Measurements from ENCODE around the gene LTBP4.
"Not testable (repeated sequence)": the region's sequence is repeated elsewhere in the genome, so short reads cannot be mapped to it uniquely, and the experiment has no call there.

LTBP4 gene, protein sequence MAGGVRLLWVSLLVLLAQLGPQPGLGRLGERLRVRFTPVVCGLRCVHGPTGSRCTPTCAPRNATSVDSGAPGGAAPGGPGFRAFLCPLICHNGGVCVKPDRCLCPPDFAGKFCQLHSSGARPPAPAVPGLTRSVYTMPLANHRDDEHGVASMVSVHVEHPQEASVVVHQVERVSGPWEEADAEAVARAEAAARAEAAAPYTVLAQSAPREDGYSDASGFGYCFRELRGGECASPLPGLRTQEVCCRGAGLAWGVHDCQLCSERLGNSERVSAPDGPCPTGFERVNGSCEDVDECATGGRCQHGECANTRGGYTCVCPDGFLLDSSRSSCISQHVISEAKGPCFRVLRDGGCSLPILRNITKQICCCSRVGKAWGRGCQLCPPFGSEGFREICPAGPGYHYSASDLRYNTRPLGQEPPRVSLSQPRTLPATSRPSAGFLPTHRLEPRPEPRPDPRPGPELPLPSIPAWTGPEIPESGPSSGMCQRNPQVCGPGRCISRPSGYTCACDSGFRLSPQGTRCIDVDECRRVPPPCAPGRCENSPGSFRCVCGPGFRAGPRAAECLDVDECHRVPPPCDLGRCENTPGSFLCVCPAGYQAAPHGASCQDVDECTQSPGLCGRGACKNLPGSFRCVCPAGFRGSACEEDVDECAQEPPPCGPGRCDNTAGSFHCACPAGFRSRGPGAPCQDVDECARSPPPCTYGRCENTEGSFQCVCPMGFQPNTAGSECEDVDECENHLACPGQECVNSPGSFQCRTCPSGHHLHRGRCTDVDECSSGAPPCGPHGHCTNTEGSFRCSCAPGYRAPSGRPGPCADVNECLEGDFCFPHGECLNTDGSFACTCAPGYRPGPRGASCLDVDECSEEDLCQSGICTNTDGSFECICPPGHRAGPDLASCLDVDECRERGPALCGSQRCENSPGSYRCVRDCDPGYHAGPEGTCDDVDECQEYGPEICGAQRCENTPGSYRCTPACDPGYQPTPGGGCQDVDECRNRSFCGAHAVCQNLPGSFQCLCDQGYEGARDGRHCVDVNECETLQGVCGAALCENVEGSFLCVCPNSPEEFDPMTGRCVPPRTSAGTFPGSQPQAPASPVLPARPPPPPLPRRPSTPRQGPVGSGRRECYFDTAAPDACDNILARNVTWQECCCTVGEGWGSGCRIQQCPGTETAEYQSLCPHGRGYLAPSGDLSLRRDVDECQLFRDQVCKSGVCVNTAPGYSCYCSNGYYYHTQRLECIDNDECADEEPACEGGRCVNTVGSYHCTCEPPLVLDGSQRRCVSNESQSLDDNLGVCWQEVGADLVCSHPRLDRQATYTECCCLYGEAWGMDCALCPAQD (N-terminal part only)

DNA sequence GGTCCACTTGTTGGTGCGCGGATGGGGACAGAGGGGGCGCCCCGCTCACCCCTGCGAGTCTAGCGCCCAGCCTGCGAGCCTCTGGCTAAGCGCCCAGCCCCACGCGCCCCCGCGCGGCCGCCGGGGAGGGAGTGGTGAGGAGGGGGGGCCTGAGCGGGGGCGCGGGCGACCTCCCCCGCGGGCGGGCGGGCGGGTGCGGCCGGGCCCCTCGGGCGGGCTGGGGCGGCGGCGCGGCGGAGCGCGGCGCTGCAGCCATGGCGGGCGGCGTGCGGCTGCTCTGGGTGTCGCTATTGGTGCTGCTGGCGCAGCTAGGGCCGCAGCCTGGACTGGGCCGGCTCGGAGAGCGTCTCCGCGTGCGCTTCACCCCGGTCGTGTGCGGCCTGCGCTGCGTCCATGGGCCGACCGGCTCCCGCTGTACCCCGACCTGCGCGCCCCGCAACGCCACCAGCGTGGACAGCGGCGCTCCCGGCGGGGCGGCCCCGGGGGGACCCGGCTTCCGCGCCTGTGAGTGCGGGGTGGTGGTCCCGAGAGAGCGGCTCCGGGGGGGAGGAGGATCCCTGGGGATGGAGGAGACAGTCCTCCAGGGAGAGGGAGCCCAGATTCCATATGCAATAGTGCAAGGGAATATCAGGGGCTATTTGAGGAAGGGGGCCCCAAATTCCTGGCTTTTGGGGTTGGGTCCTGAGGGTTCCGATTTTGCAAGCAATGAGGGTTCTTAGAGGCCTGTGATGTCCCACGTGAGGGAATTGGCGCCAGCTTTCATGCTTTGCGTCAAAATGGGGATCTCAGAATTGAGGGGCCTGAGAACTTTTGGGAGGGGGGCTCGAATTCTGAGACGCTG, at the start of gene LTBP4:
Gene LTBP4 (plus strand): TSS at position 236 of the 841 bp plus-strand sequence. CDS start 19 bp downstream, at position 255.
- DNase-seq = no peak

DNA sequence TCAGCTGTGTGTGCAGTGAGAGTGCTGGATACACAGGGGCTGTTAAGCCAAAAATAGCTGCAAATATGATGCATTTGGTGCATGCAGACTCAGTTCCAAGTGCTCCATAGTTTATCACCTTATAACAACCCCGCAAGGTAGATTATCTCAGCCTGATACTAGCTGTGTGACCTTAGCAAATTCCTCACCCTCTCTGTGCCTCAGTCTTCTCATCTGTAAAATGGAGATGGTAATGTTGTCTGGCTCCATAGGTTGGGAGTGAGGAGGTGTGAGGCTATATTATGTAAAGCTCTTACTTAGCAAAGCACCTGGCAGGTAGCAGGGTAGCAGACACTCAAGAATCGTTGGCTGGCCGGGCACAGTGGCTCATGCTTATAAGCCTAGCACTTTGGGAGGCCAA, 48.3 kb upstream of the LTBP4 start:
- DNase-seq = no peak

DNA sequence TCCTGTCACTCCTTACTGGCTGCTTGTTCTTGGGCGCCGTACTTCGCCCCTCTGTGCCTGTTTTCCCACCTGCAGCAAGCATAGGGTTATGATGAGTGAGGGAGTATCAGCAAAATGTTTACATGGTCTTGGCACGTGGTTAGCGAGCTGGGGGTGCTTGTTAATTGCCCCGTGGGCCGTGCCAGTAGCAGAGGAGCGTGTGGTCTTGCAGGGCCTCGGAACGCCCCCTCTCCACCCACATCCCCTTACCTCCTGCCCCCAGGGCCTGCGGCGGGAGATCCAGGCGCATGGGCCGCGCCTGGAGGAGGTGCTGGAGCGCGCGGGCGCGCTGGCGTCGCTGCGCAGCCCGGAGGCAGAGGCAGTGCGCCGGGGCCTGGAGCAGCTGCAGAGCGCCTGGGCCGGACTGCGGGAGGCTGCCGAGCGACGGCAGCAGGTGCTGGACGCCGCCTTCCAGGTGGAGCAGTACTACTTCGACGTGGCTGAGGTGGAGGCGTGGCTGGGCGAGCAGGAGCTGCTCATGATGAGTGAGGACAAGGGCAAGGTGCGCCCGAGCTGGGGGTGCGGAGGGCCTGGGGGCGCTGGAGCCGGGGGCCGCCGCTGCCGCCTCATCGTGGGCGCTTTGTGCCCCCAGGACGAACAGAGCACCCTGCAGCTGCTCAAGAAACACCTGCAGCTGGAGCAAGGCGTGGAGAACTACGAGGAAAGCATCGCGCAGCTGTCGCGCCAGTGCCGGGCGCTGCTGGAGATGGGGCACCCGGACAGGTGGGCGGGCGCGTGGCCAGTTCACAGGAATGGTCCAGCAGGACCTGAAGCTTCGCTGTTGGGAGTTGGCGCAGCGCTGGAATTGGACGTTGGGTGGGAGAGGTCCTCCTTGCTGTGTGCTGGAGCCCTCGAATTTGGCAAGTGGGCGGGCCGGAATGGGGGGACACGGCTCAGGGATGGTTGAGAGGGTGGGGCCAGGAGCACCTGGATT, 47.0 kb upstream of the LTBP4 start:
- no peak for DNase-seq

DNA sequence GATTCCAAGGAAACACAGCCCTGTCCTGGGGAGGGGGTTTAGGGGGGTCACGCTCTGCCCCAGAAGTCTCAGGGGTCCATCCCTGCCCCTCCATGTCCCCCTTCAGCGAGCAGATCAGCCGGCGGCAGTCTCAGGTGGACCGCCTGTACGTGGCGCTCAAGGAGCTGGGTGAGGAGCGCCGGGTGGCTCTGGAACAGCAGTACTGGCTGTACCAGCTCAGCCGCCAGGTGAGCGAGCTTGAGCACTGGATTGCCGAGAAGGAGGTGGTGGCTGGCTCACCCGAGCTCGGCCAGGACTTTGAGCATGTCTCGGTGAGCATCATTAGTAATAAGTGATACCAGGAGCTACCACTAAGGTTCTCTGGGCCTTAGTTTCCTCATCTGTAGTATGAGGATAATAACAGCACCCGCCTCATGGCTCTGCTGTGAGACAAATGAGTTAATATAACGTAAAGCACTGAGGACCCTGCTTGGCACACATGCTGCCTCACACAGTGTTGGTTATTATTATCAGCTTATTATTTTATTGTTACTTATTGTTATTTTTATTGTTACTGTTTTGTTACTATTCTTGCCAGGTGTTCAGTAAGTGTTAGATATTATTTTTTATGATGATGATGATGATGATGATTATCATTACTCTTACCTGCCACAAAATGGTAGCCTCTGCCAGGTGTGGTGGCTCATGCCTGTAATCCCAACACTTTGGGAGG, 45.0 kb upstream of the LTBP4 start:
- DNase-seq = no peak

DNA sequence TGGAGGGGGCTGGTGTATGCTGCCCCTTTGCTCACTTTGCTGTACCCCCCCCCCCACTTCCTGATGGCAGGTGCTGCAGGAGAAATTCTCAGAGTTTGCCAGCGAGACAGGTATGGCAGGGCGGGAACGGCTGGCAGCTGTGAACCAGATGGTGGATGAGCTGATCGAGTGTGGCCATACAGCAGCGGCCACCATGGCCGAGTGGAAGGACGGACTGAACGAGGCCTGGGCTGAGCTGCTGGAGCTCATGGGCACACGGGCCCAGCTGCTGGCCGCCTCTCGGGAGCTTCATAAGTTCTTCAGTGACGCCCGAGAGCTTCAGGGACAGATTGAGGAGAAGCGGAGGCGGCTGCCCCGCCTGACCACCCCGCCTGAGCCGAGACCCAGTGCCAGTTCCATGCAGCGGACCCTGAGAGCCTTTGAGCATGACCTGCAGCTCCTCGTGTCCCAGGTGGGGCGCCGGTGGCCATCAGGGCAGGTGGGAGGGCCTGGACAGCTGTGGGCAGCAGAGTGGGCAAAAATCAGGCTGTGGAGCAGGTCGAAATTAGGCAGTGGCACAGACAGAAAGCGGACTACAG, 44.1 kb upstream of the LTBP4 start:
- no peak for DNase-seq

DNA sequence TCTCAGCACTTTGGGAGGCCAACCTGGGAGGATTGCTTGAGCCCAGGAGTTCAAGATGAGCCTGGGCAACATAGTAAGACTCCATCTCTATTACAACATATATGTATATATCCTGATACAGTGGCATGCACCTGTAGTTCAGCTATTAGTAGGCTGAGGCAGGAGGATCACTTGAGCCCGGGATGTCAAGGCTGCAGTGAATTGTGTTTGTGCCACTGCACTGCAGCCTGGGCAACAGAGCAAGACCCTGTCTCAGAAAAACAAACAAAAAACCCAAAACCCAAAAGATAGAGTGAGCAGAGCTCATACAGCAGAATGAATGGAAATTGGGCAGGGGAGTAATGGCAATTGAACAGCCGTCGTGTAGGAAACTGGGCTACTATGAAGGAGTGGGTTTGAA, 41.8 kb upstream of the LTBP4 start:
- DNase-seq = no peak

DNA sequence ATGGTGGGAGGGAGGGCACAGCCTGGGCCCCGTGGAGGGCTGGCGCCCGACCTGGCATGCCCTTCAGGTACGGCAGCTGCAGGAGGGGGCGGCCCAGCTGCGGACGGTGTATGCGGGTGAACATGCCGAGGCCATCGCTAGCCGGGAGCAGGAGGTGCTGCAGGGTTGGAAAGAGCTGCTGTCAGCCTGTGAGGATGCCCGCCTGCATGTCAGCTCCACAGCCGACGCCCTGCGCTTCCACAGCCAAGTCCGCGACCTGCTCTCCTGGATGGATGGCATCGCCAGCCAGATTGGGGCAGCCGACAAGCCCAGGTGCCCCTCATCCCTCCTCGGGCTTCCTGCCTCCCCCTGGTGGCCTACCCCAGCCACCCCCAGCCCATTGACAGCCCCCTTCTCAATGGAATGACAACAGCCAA, 41.1 kb upstream of the LTBP4 start:
- DNase-seq = no peak

DNA sequence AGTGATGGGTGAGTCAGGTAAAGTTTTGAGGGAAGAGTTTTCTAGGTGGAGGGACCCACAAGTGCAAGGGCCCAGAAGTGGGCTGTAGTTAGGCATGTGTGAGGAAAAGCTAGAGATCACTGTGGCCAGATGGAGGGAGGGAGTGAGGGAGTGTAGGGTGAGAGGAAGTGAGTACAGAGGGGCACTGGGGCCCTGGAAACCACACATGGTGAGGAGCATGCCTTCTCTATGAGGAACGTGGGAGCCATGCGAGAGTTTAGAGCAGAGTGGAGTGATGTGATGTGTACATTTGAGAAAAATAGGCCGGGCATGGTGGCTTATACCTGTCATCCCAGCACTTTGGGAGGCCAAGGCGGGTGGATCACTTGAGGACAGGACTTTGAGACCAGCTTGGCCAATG, 39.2 kb upstream of the LTBP4 start:
- no peak for DNase-seq

DNA sequence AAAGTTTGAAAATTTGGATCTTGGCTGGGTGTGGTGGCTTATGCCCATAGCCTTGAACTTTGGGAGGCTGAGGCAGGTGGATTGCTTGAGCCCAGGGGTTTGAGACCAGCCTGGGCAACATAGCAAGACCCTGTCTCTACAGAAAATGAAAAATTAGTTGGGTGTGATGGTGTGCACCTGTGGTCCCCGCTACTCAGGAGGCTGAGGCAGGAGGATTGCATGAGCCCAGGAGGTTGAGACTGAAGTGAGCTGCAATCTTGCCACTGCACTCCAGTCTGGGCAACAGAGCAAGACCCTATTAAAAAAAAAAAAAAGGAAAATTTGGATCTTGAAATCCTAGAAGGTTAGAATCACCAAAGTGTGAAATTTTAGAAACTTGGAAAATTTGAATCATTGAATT, 36.6 kb upstream of the LTBP4 start:
- DNase-seq = not testable (repeated sequence)

DNA sequence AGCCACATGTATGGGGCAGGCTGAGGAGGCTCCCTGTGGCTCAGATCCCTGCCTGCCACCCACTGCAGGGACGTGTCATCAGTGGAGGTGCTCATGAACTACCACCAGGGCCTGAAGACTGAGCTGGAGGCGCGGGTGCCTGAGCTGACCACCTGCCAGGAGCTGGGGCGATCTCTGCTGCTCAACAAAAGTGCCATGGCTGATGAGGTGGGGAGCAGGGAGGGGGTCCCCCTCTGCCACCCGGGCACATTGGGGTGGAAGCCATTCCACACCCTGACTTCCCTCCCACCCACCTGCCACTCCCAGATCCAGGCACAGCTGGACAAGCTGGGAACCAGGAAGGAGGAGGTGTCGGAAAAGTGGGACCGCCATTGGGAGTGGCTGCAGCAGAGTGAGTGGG, 35.8 kb upstream of the LTBP4 start:
- no peak for DNase-seq

DNA sequence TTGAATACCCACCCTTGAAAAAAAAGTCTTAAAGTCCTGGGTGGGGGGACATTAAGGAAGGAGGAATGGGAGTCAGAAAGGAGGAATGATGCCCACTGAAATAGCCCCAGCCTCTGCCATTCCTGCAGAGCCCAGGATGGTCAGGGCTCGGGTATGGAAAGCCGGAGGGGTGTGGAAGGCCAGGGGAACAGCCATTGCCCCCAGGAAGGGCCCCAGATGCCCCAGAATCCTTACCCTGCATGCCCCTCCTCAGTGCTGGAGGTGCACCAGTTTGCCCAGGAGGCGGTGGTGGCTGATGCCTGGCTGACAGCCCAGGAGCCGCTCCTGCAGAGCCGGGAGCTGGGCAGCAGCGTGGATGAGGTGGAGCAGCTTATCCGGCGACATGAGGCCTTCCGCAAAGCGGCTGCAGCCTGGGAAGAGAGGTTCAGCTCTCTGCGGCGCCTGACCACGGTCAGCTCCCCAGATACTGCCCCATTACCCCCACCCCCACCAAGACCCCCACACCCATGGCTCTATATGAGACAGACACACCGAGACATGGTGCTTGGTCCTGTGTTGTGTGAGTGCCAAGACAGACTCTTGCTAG, 35.2 kb upstream of the LTBP4 start:
- no peak for DNase-seq

DNA sequence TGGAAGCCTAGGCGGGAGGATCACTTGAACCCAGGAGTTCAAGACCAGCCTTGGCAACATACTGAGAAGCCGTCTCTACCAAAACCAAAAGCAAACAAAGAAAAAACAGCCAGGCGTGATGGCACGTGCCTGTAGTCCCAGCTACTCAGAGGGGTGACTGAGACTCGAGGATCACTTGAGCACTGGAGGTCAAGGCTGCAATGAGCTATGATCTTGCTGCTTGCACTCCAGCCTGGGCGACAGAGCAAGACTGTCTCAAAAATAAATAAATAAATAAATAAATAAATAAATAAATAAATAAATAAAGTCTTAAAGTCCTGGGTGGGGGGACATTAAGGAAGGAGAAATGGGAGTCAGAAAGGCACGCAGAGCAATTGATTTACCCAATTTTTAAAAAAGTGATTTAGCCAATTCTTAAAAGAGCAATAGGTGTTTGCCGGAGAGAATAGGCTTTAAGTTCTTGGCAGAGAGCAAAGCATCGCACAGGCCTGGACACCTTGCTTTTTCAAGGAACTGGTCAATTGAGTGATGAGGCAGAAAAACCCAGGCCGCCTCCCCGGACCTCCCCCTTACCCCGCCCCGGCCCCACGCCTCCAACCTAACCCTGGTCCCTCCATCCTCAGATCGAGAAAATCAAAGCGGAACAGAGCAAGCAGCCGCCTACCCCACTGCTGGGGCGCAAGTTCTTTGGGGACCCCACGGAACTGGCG, 34.0 kb upstream of the LTBP4 start:
- no peak for DNase-seq

DNA sequence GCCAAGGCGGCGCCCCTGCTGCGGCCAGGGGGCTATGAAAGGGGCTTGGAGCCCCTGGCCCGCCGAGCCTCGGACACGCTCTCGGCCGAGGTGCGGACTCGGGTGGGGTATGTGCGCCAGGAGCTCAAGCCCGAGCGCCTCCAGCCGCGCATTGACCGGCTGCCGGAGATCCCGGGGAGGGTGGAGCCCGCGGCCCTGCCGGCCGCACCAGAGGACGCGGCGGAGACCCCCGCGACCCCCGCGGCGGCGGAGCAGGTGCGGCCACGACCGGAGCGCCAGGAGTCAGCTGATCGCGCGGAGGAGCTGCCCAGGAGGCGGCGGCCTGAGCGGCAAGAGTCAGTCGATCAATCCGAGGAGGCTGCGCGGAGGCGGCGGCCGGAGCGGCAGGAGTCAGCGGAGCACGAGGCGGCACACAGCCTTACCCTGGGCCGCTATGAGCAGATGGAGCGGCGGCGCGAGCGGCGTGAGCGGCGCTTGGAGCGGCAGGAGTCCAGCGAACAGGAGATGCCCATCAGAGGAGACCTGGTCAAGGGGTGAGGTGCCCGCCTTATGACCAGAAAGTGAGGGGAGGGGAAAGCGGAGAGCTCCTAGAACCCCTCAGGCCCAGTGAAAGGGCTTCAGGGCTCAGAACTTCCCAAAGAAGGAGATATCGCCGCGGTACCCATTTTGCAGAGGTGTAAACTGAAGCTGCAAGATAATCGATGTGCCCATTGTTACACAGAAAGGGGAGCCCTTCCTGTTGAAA, 33.2 kb upstream of the LTBP4 start:
- no peak for DNase-seq

DNA sequence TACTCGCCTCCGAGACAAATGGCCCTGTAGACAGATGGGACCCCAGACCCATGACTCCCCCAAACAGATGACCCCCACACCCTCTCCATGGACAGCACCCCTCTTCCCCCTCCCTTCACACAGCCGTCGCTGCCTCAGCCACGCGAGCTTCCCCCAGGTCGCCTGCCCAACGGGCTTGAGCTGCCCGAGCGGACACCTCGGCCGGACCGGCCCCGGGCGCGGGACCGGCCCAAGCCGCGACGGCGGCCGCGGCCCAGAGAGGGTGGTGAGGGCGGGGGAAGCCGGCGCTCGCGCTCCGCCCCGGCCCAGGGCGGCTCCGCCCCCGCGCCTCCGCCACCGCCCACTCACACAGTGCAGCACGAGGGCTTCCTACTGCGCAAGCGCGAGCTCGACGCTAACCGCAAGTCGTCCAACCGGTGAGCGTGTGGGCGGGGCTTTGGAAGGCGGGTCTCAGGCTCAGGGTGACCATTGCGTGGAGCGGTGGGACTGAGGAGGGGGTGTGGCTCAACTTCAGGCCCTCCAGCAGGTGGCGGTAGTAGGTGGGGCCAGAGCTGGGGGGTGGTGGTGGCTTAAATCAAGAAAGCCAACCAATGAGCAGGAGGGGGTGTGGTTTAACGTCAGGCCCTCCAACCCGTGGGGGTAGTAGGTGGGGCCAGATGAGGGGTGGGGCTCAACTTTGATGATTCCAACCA, 30.7 kb upstream of the LTBP4 start:
- DNase-seq = peak; percentile 94

DNA sequence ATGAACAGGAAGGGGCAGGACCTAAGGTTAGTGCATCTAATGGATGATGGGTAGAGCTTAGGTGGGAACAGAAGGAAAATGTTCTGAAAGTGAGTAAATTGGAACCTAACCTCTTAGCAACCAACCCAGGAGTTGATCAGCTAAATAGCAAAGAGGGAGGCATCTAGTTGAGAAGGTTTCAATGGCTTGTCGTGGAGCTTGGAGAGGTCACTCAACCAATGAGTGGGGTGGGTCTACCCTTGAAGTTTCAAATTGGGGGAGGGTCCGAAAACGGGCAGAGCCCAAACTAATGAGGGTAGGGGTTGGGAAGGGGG, 30.2 kb upstream of the LTBP4 start:
- no peak for DNase-seq

DNA sequence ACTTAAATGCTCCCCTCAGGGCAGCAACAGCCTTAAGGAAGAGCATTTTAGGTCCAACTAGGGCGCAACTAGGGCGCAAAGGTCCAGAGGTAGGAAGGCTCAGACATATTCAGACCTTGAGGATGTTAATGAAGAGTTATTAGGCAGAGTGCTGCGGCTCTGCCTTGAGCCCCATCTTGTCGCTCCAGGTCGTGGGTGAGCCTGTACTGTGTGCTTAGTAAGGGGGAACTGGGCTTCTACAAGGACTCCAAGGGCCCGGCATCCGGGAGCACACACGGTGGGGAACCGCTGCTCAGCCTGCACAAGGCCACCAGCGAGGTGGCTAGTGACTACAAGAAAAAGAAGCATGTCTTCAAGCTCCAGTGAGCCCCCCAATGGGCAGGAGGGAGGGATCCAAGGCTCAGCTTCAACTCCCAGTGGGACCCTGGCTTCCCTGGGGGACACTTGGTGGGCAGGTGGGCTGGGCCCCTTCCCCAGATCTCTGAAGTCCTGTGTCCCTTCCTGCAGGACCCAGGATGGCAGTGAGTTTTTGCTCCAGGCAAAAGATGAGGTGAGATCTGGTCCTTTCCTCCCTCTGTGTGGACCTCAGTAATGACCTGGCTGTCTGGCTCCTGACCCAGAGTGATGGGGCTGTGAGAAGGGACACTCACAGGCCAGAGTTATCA, 29.2 kb upstream of the LTBP4 start:
- no peak for DNase-seq

DNA sequence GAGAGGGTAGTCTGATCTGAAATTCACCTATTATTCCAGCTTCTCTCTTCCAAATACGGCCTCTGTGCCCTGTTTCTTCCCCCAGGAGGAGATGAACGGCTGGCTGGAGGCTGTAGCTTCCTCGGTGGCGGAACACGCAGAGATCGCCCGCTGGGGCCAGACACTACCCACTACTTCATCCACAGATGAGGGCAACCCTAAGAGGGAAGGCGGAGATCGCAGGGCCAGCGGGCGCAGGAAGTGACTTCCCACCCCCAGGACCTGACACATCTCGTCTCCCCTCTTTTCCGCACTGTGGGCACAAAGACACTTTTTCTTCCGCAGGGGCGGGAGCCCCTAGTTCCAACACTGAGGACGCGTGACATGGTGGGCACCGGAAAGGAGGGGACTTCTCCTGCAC, 25.8 kb upstream of the LTBP4 start:
- no peak for DNase-seq
